Lung (tissue), 12 donors: ENCODE measurements around the gene HMX2. TPM values are rescaled to one million over a fixed set of nuclear protein-coding genes. Genes with fewer than 3 reads are reported as not detected.

Experiments
- ATAC-seq: fragments of 200-7000 bp; cut with Tn5 transposase; one replicate; pipeline ENCODE4 v1.9.1; 2020; ENCODE audit warnings: moderate number of reproducible peaks; ENCODE audit not compliant: insufficient read depth, low FRiP score
- DNase-seq, 3 donors: peaks; one replicate each; pipeline ENCODE4 v3.0.0-alpha.2; 2013 to 2017
- H3K27ac ChIP-seq, 2 donors: one replicate each; pipeline ENCODE4 v1.5.1; 2013; ENCODE audit warnings: mild to moderate bottlenecking in 2 of 2, moderate library complexity in 2 of 2, control low read depth in 1 of 2, inconsistent platforms in 1 of 2, low read depth in 1 of 2, low read length in 1 of 2
- H3K27me3 ChIP-seq, 3 donors: one replicate each; pipeline ENCODE4 v1.5.1; 2013; ENCODE audit warnings: low read length in 2 of 3; ENCODE audit not compliant: control insufficient read depth in 3 of 3, insufficient read depth in 3 of 3
- H3K36me3 ChIP-seq, 4 donors: one replicate each; pipeline ENCODE4 v1.5.1; 2013; ENCODE audit warnings: low read length in 4 of 4, mild to moderate bottlenecking in 1 of 4, moderate library complexity in 1 of 4; ENCODE audit not compliant: control insufficient read depth in 4 of 4, insufficient read depth in 4 of 4
- H3K4me1 ChIP-seq, 5 donors: one replicate each; pipeline ENCODE4 v1.5.1; 2013; ENCODE audit warnings: low read length in 5 of 5, mild to moderate bottlenecking in 2 of 5, moderate library complexity in 1 of 5; ENCODE audit not compliant: control insufficient read depth in 5 of 5, insufficient read depth in 5 of 5
- H3K4me3 ChIP-seq: one replicate; pipeline ENCODE4 v1.5.1; 2013; ENCODE audit warnings: mild to moderate bottlenecking, control low read depth, moderate library complexity
- H3K9ac ChIP-seq, 2 donors: one replicate each; pipeline ENCODE4 v1.5.1; 2013; ENCODE audit warnings: low read length in 2 of 2, control low read depth in 1 of 2; ENCODE audit not compliant: insufficient read depth in 1 of 2
- H3K9me3 ChIP-seq, 4 donors: one replicate each; pipeline ENCODE4 v1.5.1; 2013; ENCODE audit warnings: low read length in 3 of 4, mild to moderate bottlenecking in 1 of 4, moderate library complexity in 1 of 4; ENCODE audit not compliant: control insufficient read depth in 4 of 4, insufficient read depth in 3 of 4
- CTCF ChIP-seq: IDR thresholded peaks from 2 replicates; pipeline ENCODE4 v1.5.1; 2012; ENCODE audit warnings: mild to moderate bottlenecking; ENCODE audit errors: control extremely low read depth, extremely low read depth
- WGBS, 2 donors: extraction: QIAGEN DNeasy Blood & Tissue Kit; methylation state at CpG; one replicate each; pipeline ENCODE4 v1.1.7; 2013; 5-methylcytosine and 5-hydroxymethylcytosine counted together
- polyA plus RNA-seq, 2 donors: library from polyadenylated mRNA; stranded (reverse); fragments of 200-250 nt; gene quantifications; one replicate each; pipeline ENCODE4 v1.2.1, GENCODE V29; 2013
- total RNA-seq, 2 donors: library from RNA; depleted of rRNA in 1 of 2; stranded (reverse); fragments of >200 nt in 1 of 2; gene quantifications; one replicate each; pipeline ENCODE4 v1.2.1, GENCODE V29; 2014 to 2021
- donor health status: control.
- donor health status: control.
- donor health status: Bipolar disorder and iron deficiency.
- donor health status: healthy.
- donor health status: DM: yes; HTN: yes; CAD: no.

The HMX2 gene
- total and polyA plus RNA-seq, 4 donors: not detected

GRCh38 chr10:123157210-123157609 is 9.3 kb downstream of the HMX2 start:
- H3K9ac ChIP-seq: no peak overlapping the region
- H3K4me1 ChIP-seq: peaks cover 0 to 17% (median 8%) of the 10 kb centered on the region in 5 donors
- ATAC-seq (no peak), DNase-seq (no peak)
- peaks cover 0 to 14% (median 13%) of the 10 kb centered on the region in 3 donors for H3K27me3 ChIP-seq
- H3K36me3 ChIP-seq: peaks cover 3 to 32% (median 24%) of the 10 kb centered on the region in 4 donors
- no peak overlapping the region for H3K4me3 ChIP-seq
- no peak overlapping the region for H3K27ac ChIP-seq
- 86 to 91% methylated on average over 3 of the region's 3 CpGs for WGBS, 2 donors
- no peak for TF ChIP-seq CTCF
- H3K9me3 ChIP-seq: no peaks in the 10 kb centered on the region

GRCh38 chr10:123158682-123159081 is 10.7 kb downstream of the HMX2 start:
- Histone ChIP-seq H3K4me3 (no peak overlapping the region), H3K4me1 (peaks cover 0 to 17% (median 8%) of the 10 kb centered on the region in 5 donors), H3K9me3 (no peaks in the 10 kb centered on the region), H3K36me3 (peaks cover 5 to 39% (median 31%) of the 10 kb centered on the region in 4 donors), H3K9ac (no peak overlapping the region), H3K27me3 (no peaks in the 10 kb centered on the region), H3K27ac (no peak overlapping the region)
- no peak for TF ChIP-seq CTCF
- WGBS, 2 donors: 95 to 96% methylated on average over 1 of the region's 1 CpG
- ATAC-seq (no peak), DNase-seq (no peak)

GRCh38 chr10:123160311-123160980 is 12.5 kb downstream of the HMX2 start:
- H3K9me3 ChIP-seq: no peaks in the 10 kb centered on the region
- peaks cover 0 to 11% (median 4%) of the 10 kb centered on the region in 5 donors for H3K4me1 ChIP-seq
- 83 to 86% methylated on average over 11 of the region's 11 CpGs for WGBS, 2 donors
- H3K27me3 ChIP-seq: no peaks in the 10 kb centered on the region
- peaks cover 7 to 43% (median 33%) of the 10 kb centered on the region in 4 donors for H3K36me3 ChIP-seq
- no peak for ATAC-seq
- TF ChIP-seq CTCF: no peak
- H3K27ac ChIP-seq: no peak overlapping the region
- no peak overlapping the region for H3K4me3 ChIP-seq
- no peak overlapping the region for H3K9ac ChIP-seq
- DNase-seq: no peak
